ENCODE measurements around the gene EMSY.

The EMSY gene

DNA sequence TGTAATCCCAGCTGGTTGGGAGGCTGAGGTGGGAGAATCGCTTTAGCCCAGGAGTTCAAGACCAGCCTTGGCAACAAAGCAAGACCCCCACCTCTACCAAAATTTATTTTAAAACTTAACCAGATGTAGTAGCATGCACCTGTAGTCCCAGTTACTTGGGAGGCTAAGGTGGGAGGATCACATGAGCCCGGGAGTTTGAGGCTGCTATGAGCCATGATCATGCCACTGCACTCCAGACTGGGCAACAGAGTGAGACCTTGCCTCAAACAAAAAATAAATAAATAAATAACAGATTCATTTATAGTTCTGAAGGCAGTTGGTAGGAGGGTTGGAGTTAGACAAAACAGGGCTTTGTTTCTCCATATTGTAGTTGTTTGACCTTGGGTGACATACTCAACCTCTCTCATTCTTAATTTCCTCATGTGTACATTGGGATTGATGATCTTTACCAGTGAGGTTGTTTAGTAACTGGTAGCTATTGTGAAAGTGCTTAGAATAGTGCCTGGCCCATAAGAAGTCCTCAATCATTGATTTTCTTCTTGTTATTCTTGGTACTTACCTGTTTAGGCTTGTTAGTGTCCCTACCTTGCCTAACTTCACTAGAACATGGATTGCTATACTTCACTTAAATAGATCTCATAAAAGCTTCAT is 79.1 kb downstream of the EMSY start:
- DNase-seq (ENCODE audit: low read depth in 2 of 2): no peak

DNA sequence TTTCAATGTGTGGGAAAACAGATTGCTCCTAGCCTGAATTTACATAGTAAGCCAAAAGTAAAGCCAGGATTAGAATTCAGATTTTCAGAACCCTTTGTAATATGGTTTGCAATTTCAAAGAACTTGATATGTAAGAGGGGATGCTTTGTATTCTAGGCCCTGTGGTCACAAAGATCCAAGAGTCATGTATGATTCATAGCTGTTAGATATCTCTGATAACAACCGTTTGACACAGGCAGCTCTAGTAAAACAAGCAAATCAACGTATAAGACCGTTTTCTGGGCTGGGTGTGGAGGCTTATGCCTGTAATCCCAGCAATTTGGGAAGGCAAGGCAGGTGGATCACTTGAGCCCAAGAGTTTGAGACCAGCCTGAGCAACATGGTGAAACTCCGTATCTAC is 79.6 kb downstream of the EMSY start:
- DNase-seq (ENCODE audit: low read depth in 2 of 2): no peak

DNA sequence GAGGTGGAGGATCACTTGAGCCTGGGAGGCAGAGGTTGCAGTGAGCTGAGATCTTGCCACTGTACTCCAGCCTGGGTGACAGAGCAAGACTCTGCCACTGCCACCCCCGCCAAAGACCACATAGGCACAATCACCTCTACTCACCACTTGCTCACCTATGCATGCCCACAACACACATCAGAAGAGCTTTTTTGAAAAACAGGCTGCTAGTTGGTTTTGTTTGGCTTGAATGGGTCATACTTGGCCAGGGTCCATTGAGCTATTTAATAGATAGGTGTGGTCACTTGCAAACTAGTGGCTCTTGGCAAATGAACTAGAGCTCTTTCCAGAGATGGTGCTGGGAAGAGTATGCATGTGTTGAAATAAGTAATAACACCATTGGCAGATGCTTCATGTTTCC is 80.1 kb downstream of the EMSY start:
- no peak for DNase-seq (ENCODE audit: low read depth in 2 of 2)

DNA sequence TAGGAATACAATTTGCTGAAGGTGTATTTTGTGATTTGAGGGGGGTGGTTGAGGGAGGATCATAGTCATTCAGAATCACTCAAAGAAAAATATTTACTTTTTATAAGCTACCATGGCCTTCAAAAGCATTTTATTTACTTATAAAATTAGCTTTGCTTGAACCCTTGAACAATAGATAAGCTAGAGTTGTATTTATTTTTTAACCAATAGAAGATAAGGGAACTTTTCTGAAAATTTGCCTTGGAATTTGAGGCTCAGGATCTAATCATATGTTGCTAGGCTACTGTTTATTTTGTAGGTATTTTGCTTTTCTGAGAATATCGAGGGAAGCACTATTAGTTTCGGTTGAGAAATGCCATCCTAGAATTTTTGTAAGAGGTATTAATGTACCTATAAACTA is 82.1 kb downstream of the EMSY start:
- DNase-seq (ENCODE audit: low read depth in 2 of 2): no peak

DNA sequence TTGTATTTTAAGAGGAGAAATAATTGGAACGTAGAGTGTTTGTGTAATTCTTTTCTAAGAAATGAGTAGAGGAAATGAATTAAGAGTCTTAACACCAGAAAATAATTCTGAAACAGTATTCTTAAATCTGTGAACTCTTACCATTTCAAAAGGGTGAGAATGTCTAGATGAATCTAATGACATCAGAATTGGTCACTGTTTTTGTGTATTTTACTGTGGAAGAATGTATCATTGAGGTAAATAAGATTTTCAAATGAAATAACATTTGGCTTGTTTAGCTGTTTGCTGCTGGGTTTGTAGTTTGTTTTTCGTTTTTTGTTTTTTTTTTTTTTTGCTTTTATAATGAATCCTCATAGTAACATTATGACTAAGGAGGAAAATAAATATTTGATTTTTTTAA is 97.6 kb downstream of the EMSY start:
- DNase-seq (ENCODE audit: low read depth in 2 of 2): no peak

DNA sequence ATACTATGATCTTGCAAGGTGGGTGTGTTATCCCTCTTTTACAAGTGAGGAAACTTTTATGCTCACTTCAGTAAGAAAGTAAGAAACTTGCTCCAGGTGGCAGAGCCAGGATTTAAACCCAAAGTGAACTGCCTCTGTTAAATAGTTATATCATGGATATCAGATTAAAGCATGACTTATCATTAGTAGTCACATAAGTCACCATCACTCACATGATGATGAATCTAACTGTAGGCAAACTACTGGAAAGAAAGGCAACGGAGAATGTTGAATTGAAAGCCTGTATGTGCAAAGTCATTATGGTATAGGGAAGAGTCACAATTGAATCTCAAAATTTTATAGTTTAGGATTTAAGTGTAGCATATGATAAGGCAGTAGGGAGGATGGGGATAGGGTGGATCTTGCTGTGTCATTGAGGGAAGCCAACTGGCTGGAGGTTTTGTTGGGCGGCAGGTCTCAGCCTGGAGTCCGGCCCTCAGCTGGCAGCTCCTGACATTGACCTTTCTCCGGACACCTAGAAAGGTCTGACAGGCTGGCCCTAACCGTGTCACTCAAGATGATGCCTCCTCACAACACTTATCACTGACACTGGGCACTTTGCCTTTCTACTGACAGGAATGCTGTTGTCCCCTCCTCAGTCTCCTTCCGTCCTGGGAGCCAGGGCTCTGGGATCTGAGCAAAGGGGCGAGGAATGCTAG is 98.3 kb downstream of the EMSY start:
- no peak for DNase-seq (ENCODE audit: low read depth in 2 of 2)

DNA sequence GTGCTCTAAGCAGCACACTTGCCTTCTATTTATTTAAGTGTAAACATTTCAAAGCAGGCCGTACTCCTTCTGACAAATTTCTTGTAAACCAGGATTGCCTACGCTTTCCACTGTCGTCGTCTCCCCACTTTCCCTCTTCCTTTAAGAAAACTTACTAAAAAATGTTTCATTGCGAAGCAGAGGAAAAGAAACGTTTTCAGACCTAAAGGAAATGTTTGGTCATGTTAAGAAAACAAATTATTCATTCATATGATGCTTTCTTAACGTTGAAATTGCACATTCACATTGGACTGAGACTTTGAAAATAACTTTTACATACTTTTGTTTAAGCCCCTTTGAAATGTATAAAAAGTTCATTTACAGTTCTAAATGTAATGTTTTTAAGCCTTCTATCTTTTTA is 106.0 kb downstream of the EMSY start:
- DNase-seq (ENCODE audit: low read depth in 2 of 2): no peak

DNA sequence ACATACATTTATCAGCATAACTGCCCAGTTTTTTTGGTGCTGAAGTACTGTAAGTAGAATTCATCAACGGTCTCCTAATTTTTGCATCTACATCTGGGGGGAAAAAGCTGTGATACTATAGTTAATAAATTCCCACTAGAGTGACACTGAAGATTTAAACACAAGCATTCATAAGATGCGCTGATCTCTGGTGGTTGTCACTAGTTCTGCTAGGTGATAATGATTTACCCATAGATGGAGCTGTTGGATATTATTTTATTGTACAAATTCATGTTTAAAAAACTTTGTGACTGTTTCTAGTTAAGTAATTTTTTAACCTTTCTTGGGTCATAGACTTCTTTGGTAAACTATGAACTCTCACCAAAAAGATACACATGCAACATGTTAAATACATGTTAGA is 106.6 kb downstream of the EMSY start:
- DNase-seq (ENCODE audit: low read depth in 2 of 2): no peak

DNA sequence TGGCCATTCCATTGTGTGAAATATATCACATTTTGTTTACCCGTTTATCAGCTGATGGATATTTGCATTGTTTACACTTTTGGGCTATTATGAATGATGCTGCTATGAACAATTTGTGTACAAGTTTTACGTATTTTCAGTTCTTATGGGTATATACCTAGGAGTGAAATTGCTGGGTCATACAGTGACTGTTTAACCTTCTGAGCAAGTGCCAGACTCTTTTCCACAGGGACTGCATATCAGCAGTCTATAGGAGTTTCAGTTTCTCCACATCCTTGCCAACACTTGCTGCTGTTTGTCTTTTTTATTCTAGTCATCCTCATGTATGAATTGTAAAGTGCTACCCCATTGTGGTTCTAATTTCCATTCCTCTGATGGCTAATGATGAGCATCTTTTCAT is 108.2 kb downstream of the EMSY start:
- DNase-seq (ENCODE audit: low read depth in 2 of 2): no peak

DNA sequence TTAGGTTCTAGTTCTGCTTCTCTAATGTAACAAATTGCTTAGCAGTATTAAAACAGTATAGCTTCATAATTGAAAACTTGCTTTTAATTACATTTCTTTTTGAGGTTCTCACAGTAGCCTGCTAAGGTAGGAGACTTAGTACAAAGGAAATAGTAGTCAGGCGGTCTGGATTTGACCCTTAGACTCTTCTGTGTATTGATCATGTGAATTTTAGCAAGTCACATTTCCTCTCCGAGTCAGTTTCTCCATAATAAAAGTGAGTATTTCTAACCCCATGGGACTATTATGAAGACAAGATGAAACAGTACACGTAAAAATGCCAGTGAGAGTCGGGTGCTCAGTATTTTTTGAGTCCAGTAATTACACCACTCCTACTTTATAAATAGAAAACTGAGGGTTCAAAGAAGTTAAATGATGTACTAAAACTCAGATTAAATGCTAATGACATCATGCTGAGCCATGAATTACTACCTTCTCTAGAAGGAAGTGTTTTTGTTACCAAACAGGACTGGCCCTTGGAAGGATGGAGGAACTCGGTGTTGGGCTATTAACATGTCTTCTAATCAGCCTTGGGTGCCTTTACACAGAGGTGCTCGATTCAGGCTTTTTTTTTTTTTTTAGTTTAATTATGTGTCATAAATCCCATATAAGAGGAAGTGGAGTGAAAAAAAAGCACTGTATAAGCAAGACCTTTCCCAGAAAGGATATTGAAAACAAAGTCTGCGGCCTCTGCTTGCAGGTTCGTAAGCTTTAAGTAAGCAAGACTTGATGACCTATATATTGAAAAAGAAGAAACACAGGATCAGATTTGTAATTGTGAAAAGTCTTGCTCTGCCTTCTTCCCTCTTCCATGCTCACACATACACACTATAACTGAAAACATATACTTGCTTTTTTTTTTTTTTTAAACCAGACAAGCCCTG is 109.0 kb downstream of the EMSY start:
- no peak for DNase-seq (ENCODE audit: low read depth in 2 of 2)

DNA sequence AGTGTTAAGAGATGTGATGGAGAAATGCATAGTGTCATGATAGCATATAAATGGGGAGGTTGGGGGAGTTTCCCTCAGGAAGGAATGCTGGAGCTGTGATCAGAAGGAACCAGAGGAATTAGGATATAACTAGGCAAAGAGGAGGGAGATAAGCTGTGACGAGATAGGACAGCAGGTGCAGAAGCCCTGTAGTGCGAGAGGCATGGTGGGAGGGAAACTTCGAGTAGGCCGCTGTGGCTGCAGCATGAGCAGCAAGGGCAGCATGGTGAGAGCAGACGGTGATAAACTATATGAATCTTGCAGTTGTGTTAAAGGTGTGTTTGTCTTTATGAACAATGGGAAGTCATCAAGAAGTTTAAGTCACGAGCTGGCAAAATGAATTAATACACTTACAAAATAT is 109.9 kb downstream of the EMSY start:
- no peak for DNase-seq (ENCODE audit: low read depth in 2 of 2)

DNA sequence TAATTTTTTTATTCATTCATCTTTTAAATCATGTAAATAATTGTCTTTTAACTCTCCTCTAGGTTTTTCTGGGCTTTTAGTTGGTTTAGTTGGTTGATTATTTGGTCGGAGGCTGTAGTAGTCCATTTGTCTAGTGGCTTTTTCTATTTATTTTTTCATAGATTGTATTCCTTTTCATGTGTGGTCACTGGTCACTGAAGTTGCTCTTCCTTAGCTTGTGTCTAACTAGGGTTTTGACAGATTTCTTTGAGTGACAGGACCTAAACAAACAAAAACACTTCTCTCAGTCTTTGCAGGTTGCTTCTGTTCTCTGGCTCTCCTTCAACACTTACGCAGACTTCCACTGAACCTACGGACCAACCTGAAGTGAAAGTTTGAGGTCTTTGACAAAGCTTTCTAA is 112.6 kb downstream of the EMSY start:
- no peak for DNase-seq (ENCODE audit: low read depth in 2 of 2)

DNA sequence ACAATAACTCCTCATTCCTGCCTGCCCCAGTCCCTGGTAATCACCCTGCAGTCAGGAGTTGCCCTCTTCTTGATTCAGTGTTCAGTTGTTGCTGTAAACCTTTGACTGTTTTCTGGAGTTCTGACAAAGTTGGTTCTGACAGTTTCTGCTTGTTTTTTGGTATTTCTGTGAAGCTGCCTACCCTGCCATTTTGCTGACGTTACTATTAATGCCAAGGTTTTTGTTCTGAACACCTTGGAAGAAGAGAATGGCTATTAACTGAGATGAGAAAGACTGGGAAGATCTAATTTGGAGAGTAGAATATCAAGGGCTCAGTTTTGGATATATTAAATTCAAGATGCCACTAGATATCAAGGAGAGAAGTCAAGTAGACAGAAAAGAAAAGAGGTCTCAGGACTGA is 113.7 kb downstream of the EMSY start:
- no peak for DNase-seq (ENCODE audit: low read depth in 2 of 2)

DNA sequence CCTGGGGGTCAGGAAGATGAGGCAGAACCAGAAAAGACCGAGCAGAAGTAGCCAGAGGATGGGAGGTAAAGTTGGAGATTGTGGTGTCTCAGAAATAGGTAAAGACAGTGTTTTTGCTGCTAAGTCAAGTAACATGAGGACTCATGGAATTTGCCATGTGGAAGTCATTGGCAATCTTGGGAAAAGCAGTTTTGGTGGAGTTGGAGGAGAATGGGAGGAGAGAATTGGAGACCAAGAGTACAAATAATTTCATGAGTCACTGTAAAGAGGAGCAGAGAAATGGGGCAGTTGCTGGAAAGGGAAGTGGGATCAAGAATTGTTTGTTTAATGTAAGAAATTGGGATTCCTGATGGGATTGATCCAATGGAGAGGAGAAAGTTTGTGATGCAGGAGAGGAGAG is 114.1 kb downstream of the EMSY start:
- DNase-seq (ENCODE audit: low read depth in 2 of 2): no peak

DNA sequence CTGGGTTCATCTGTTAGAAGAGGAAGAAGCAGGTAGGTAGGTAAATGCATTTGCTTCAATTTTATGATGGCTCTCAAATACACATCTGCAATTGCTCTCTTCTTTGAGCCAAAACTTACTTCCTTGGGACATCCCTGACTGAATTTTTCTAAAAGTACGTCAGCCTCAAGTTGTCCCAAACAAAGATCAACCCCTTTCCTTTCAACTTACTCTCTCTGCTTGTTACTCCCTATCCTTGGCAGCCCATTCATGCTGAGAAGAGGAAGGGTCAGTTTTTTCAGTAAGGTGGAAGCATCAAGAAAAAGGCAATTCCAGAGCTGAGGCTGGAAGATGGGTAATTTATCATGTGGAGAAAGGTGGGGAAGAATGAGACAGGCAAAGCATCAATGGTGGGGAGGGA is 114.5 kb downstream of the EMSY start:
- DNase-seq (ENCODE audit: low read depth in 2 of 2): no peak

DNA sequence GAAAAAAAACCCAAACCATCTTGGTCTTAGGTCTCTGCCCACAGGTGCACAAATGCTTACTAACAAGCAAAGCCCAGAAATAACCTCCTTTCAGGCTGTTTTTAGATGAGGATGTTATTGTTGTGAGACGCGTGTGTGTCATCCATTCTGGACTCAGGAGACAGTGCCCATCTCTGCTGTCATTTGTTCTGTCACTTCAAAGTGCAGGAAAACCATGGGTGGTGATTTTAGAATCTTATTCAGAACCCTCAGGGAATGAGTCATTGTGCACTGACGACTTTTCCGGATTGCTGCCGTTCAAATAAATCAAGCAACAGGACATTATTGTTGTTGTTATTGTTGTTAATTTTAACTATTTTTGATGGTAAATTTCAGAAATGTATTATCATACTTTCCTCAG is 115.4 kb downstream of the EMSY start:
- no peak for DNase-seq (ENCODE audit: low read depth in 2 of 2)

DNA sequence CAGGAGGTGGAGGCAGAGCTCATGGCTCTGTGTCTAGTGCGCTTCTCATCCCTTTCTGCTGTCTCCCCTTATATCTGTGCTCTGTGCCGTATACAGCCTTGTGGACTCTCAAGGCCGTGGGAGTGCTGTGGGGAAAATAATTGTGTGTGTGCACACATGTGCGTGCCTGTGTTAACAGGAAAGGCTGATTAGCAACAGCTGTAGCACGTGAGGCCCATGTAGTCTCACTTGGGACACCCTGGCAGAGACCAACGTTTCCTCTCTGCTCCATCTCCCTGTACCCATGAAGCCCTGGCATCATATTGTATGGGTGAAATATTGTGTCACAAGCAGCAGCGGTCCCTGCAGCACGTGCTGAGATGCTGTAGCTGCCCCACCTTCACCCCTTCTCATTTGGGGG is 116.4 kb downstream of the EMSY start:
- DNase-seq (ENCODE audit: low read depth in 2 of 2): no peak

DNA sequence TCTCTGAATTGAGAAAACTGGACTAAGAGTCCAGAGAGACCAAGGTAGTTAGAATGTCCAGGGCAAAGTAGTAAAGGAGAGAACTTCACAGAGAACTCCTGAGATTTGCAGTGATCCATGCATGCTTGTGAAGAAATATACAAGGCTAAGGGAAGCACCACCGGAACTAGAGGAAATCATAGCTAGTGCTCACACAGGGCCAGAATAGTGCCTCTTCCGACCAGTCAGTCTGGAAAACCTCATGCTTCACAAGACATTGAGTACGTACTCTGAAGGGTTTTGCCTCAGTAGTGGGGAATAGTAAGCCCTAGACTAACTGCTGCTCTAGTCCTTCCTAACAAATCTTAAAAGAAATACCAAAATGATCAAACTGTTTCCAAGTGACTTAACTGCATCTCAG is 117.7 kb downstream of the EMSY start:
- DNase-seq (ENCODE audit: low read depth in 2 of 2): no peak

DNA sequence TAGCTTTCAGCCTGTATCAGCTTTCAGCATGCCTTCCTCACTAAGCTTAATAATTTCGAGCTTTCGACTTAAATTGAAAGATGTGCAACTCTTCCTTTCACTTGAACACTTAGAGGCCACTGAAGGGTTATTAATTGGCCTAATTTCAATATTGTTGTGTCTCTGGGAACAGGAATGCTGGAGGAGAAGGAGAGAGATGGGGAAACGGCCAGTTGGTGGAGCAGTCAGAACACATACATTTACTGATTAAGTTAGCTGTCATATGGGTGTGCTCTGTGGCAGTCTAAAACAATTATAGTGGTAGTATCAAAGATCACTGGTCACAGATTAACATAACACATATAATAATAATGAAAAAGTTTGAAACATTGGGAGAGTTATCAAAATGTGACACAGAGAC is 119.5 kb downstream of the EMSY start:
- DNase-seq (ENCODE audit: low read depth in 2 of 2): no peak

DNA sequence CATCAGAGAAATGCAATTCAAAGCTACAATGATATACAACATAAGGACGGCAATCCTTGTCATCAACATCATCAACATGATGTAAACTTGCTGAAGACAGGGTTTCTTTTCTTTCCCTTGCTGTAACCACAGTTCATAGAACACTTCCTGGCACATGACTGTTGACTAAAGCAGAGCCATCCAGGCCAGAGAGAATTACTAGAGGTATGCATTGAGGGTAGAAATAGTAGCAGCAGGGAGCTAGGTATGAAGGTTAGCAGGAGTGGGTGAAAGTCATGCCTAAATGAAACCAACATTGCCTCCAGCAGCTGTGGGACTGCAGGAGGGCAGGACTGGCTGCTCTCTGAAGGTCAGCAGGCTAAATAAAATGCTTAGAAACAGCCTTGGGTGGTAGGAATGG is 122.0 kb downstream of the EMSY start:
- DNase-seq (ENCODE audit: low read depth in 2 of 2): no peak

DNA sequence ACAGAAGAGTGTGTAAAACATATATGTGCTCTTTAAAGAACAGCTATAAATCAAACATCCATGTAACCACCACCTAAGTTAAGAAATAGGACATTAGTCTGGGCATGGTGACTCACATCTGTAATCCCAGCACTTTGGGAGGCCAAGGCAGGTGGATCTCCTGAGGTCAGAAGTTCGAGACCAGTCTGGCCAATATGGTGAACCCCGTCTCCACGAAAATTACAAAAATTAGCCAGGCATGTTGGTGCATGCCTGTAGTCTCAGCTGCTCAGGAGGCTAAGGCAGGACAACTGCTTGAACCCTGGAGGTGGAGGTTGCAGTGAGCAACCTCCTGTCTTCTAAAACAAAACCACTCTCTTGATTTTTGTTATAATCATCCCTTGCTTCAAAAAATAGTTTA is 122.4 kb downstream of the EMSY start:
- DNase-seq (ENCODE audit: low read depth in 2 of 2): no peak

DNA sequence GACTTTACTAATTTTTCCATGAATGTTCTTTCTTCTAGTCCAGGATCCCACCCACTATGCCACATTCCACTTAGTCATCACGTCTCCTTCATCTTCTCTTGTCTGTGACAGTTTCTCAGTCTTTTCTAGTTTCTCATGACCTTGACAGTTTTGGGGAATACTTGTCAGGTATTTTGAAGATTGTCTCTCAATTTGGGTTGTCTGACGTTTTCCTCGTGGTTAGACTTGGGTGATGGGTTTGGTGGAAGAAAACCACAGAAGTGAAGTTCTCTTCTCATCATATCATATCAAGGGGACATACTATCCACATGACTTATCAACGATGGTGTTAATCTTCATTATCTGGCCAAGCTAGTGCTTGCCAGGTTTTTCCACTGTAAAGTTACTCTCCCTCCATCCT is 123.3 kb downstream of the EMSY start:
- no peak for DNase-seq (ENCODE audit: low read depth in 2 of 2)

DNA sequence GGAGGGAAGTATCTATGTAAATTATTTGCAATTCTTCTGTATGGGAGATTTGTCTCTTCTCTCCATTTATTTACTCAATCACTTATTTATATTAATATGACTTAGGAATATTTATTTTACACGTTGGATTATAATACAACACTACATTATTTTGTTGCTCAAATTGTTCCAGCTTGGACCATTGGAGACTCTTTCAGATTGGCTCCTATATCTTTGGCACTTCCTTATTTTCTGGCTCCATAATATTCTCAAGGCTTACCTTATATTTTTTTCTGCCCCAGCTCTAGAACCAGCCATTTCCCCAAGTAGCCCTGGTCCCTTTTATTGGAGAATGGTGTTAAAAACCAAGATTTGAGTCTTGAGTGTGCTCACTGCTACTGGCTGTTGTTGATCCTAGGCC is 123.8 kb downstream of the EMSY start:
- no peak for DNase-seq (ENCODE audit: low read depth in 2 of 2)

All from stimulated activated CD8-positive, alpha-beta memory T cell treated with anti-CD3 and anti-CD28 coated beads, Interleukin-15, amount 100 ng/mL, for 4 hours (primary cell).